Embryonic facial prominence (tissue), 1 donor: Measurements from ENCODE around the gene SYNJ1.
A peak's percentile ranks its signal among the peaks of the same experiment; 100 is the strongest.
"Not testable (repeated sequence)": the region's sequence is repeated elsewhere in the genome, so short reads cannot be mapped to it uniquely, and the experiment has no call there.

Experiments used
- DNase-seq: peaks from one replicate; pipeline ENCODE4 v3.0.0-alpha.2; 2016; ENCODE audit errors: extremely low spot score

Gene SYNJ1

GRCh38 chr21:32733990-32734613, 6.3 kb upstream of the SYNJ1 start:
- no peak for DNase-seq

- no peak for DNase-seq
Measured at GRCh38 chr21:32733356-32733755, 5.5 kb upstream of the SYNJ1 start.

DNA sequence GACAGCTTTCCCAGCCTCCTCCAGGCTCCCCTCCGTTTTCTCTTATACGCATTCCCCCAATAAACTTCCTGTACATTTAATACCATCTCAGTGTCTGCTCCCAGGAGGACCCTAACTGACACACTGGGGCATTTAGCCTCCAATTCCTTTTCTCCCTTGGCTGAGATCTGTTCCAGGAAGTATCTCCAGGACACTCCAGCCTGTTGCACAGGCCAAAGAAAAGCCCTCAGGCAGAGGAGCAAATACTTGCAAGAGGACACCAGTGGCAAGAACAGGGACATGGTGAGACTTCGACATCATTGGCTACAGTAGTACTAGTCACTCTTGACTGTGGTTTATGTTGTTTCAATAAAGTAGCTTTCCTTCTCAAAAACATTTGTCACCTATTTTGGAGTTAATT, 4.7 kb upstream of the SYNJ1 start:
- no peak for DNase-seq

DNA sequence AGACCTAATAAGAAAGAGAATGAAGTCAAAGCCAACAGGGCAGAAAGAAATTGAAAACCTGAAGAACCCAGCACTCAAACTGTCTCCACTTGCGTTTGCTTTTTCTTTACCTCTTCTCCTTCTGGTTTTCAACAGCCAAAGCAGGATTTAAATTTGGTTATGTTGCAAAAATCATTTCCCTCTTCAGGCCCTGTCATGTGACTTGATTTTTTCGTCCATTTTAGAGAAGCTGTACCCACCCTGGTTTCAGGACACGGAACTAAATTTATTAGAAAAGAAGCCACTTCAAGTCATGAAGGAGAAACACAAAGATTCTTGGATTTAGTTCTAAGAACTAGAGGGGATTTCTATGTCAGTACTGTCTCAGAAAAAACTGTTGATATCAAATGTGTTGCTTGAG, 1.0 kb upstream of the SYNJ1 start:
- no peak for DNase-seq

- DNase-seq = no peak
Measured at GRCh38 chr21:32728456-32728839, 635 bp upstream of the SYNJ1 start.

DNA sequence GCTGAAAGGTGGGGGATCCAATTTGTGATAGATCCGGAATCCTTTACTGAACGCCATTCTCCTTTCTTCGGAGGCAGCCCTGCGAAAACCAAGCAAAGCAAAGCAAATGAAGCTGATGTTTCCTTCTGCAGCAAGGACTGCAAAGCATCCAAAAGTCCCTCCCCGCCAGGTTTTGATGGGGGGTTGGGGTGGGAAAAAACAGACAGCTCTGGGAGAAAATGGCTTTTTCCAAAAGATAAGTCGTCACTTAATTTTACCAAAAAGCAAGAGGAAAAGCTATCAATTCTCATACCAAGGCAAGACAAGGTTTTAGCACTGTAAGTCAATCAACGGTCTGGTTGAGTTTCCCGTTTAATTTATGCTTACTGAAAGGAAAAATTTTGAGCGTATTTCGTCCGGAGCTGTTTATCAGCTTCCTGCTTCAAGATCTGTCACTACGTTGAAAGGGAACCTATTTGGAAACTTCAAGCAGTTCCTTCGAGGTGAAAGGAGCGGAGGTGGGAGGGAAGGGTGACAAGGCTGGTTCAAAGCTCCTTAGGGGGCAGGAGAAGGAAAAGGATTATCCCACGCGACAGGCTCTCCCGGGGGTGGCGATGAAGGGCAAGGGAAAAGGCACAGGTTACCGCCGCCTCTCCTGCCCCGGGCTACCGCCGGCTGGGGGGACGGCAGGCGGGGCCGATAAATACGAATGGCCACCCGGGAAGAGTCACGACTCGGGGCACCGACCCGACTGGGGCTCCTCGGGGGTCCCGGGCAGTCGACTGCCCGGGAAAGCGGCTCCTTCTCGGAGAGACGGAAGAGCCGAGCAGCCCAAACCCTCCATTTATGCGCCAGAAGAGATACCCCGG, 750 bp downstream of the SYNJ1 start:
- peak; percentile 7 for DNase-seq

GRCh38 chr21:32719085-32719484, 8.7 kb downstream of the SYNJ1 start:
- DNase-seq = no peak

DNA sequence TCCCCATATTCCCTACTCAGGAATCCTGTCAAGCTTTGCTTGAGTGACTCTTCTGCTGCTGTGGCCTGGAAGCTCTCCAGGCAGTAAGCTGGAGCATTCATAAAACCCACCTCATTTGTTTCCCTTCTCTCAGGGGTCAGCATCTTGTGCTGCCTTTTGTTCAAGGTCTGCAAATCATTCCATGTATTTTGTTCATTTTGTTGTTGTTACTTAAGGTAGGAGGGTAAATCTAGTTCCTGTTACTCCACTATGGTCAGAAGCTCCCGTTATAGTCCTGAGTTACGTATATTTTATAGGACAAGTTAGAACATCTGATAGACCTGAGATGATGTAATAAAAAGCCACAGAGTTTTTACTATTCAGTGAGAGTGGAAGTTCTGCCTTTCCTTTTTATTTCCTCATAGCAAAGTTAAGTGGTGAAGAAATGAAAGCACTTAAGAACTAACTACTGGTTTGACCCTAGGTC, 9.9 kb downstream of the SYNJ1 start:
- no peak for DNase-seq

- DNase-seq = no peak
Measured at GRCh38 chr21:32716486-32716885, 11.3 kb downstream of the SYNJ1 start.

DNA sequence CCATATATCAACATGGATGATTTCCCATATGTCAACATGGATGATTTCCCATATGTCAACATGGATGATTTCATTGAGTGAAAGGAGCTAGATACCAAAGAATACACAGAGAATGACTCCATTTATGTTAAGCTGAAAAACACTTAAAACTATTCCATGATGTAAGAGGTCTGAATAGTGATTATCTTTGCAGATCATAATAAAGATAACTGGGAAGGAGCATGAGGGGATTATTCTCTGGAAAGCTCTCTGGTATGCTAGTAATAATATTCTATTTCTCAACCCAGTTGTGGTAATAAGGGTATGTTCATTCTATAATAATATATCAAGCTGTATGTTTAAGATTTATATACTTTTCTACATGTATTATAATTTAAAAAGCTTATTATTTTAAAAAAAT, 14.1 kb downstream of the SYNJ1 start:
- DNase-seq = no peak

DNA sequence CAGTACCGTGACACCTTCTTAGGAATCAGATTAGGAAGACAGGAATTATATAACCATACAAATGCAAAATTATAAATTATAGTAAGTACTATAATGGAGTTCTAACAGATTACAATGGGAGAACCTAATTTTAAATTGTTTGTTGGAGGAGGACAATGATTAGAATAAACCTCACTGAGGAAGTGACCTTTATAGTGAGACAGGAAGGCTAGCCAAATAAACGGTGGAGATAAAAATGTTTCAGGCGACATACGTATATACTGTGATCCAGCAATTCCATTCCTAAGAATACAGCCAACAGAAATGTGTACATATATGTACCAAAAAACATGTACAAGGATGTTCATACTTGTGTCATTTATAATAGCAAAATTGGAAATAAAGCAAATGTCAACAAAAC, 15.2 kb downstream of the SYNJ1 start:
- DNase-seq = no peak

DNA sequence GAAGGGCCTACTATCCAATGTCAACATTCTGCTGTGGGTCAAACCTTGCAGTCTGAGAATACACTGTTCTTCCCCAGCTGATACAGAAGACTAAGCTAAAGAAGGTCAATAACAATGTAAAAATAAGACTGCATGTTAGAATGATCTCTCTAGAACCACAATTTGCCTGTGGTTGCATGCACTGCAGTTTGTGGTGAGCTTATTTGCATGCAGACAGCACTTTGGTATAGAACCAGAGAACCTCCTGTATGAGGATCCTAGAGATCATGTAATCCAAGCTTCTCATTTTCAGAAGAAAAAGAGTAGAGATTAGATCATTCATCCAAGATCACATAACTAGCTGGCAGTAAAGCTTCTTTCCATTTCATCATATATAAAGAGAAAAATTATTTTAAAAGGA, 15.8 kb downstream of the SYNJ1 start:
- DNase-seq = no peak

GRCh38 chr21:32710987-32711386, 16.8 kb downstream of the SYNJ1 start:
- DNase-seq = no peak

DNA sequence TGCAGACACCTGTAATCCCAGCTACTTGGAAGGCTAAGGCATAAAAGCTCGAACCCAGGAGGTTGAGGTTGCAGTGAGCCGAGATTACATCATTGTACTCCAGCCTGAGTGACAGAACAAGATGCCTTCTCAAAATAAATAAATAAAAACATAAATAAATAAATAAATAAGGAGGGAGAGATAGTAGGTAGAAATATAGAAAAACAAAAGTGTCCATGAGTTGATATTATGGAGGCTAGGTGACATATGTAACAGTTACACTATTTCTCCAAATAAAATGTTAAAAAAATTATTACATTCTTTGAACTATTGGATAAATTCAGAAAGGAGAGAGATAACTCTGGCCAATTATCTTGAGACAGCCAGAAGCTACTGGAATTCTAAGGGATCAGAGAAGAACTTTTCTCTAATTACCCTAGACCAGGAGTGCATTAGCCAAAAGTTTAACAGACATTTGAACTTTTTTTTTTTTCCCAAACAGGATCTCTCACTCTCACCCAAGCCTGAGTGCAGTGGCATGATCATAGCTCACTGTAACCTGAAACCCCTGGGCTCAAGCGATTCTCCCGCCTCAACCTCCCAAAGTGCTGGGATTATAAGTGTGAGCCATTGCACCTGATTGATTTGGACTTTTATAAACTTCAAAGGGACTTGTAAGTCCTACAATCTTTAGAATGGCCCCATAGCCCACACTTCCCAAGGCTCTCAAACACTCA, 17.6 kb downstream of the SYNJ1 start:
- no peak for DNase-seq

DNA sequence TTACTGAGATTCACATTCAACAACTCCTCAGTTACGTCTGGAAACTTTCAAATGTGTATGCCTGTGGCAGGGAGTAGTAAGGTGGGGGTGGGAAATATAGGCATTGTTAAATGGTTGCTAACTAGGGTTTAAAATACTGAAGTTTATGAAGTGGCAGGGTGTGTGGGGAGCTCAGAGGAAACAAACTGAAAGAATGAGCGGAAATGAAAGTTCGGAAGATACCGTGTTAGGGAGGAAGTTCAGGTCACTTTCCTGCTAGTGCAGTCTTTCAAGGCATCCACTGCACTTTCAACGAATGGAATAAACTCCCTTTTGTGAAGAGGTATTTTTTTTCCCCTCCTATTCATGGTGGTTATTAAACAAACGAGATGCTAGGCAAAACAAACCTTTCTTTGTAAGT, 19.7 kb downstream of the SYNJ1 start:
- DNase-seq = no peak

- no peak for DNase-seq
Measured at GRCh38 chr21:32705901-32706300, 21.9 kb downstream of the SYNJ1 start.

- DNase-seq = no peak
Measured at GRCh38 chr21:32705139-32705538, 22.7 kb downstream of the SYNJ1 start.

GRCh38 chr21:32702702-32703101, 25.1 kb downstream of the SYNJ1 start:
- DNase-seq = no peak

DNA sequence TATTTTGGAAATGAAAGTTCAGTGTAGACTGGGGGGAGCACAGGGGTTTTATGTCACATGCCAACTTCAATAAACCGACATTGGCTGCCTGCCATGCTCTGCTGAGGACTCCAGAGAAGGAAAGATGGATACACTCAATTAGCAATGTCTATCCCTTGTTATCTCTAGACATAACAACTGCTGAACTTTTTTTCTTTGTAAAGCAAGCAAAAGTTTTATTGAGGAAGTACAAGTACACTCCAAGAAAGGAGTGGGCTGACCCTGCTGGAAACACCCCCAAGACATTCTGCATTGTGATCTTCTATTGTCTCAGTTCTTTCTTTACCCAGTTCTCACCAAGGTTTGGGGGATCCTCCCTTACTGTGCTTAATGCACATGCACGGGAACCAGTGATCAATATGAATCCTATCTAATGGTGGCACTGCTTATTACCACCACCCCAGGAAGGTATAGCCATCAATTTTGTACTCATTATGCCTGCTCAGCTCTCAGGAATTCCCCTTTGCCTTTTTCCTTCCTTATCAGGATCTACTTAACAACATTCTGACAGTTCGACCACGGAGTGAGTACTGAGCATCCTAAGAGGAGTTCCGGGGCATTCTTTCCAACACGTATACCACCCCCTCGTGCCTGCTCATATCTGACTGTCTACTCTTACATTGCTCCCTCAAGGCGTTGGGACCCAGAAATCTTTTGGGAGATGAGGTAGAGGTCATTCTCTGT, 28.7 kb downstream of the SYNJ1 start:
- DNase-seq = no peak

DNA sequence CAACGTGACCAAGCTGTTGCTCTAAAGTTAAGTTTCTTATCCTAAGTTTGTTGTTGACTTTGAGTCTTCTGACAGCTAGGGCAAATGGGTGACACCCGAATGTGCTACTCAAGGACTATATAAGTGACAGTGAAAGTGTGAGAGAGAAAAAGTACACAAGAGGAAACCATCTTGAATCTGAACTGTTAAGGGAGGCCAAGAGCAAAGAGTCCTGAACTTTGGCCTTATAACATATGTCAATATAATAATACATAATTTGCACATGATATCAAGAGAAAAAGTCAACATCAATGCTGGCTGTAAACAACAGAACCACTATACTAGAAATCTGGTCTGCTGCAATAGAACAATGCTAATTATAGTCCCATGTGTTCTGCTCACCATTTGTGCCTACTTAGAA, 29.5 kb downstream of the SYNJ1 start:
- DNase-seq = no peak

DNA sequence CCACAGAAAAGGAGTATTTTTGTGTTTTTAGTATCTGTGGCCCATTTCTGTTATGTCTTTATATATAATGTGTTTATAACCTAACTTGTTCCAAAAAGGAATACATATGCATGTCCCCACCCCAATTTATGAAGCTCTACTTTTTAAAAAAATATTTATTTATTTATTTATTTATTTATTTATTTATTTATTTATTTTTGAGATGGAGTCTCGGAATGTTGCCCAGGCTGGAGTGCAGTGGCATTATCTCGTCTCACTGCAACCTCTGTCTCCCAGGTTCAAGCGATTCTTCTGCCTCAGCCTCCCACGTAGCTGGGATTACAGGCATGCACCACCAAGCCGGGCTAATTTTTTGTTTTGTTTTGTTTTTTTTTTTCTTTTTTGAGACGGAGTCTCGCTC, 32.3 kb downstream of the SYNJ1 start:
- not testable (repeated sequence) for DNase-seq

- DNase-seq = no peak
Measured at GRCh38 chr21:32693581-32693980, 34.2 kb downstream of the SYNJ1 start.
